CD4-positive, alpha-beta T cell treated with Interleukin-2 at 100 ng/mL for 4 hours (primary cell): ENCODE measurements around the gene ENDOV.

Experiments
- DNase-seq: peaks from one replicate; pipeline ENCODE4 v3.0.0-alpha.2; 2020; ENCODE audit warnings: low spot score

The ENDOV gene

GRCh38 chr17:80449930-80450576, 35.1 kb downstream of the ENDOV start:
- no peak for DNase-seq

DNA sequence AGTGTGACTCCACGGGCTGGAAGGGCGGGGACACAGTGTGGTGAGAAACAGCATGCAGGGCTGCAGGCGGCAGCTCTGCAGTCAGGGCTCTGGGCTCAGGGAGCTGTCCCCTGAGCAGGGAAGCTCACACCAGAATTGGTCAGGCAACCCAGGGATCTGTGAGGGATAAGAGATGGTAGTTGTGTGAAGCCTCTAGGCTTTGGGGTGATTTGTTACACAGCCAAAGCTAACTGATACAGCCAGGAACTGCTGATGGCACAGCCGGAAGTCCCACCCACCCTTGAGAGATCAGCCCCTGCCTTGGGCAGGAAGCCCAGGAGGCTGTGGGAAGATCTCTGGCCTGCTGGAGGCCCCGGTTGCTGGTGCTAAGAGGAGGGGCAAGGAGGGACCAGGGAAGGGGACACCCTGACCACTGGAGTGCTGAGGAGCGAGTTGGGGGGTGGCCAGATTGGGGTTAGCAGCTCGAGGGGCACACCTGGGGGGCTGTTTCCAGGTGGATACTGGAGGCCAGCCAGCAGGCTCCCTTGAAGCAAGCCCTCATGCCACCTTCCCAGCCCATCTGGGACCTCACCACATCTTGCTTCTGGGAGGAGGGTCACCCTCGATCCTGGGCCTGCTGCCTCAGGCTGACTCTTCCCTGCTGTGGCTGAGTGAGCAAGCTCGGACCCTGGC, 36.3 kb downstream of the ENDOV start:
- DNase-seq = no peak

DNA sequence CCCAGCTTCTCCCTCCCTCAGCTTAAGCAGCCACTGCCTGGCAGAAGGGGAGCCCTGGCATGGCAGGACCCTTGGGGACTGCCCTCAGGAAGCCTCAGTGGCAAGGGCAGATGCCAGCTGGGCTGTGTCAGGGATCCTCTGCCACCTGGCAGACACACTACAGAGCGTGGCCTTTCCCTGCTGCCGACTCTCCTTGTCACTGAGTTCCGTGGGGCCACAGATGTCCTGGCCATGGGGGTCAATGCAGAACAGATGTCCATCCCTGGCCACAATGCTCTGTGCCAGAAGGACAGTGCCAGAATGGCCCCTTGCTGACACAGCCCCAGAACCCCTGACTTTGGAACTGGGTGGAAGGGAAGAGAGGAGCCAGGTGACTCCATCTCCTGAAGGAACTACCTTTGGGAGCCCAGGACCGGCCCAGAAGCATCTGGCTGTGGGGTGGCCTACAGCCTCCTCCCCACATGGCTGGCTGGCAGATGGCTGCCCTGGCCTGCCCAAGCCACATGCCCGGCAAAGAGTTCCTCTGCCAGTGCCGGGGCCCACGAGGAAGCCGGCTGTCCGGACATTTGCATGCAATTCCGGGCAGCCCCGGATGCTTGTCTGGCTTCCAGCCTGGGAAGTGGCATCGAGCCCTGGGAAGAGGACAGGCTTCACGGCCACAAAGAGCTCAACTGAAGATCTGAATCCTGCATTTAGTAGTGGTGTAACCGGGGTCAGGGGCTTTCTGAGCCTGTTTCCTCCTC, 37.4 kb downstream of the ENDOV start:
- no peak for DNase-seq

DNA sequence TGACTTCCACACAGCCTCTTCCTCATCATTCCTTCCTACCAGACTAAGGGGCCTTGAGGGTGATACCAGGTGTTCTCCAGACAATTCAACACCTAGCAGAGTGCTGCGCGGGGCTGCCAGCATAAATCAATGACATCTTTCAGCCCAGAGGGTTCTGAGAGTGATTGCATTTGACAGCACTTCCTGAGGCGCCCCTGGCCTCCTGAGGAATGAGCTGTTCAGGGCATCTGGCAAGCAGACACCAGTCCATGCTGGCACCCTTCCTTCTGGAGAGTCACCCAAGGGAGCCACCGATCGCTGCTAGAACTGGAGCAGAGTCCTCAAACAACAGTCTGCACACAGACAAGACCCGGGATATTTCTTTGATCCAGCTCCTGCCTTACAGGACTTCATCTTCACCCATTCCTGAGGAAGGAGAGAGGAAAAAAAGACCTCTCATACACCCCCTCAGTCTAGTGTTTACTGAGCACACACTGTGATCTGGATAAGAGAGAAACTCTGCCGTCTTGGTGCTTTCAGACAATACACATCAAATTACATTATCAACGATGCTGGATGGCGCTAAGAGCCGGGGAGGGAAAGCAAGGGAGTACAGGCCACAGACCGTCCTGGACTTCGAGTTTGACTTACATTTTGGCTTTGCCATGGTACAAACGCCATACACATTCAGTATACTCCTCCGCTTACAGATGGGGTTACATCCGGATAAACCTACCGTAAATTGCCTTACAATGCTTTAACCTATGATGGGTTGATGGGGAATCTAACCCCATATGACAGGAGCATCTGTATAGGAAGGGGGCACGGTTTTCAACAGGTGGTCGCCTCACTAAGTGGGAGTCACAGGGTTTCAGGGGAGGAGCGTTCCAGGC, 38.4 kb downstream of the ENDOV start:
- DNase-seq = no peak

DNA sequence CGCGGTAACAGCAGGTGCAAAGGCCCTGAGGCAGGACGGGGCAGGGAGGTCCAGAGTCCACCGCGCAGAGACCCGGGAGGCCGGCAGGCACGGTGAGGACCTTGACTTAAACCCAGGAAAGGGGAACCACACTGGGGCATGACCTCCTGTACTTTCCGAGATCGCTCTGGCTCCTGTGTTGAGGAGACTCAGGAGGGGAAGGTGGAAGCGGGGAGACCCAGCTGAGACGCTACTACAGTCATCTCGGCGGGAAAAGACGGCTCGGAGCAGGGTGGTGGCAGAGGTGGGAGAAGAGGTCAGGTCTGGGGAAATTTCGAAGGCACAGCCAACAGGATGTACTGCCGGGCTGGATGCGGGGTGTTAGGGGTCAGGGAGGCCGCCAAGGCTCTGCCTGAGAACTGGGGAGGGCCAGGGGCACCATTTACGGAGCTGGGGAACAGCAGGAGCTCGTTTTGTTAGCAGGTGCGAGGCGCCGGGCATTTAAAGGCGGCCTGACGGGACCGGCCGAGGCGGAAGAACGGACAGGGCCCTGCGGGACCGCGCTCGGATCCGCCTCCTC, 39.1 kb downstream of the ENDOV start:
- peak; percentile 4 for DNase-seq

GRCh38 chr17:80454557-80455335, 39.8 kb downstream of the ENDOV start:
- peak; percentile 95 for DNase-seq

GRCh38 chr17:80455336-80455710, 40.4 kb downstream of the ENDOV start:
- DNase-seq = no peak

- DNase-seq = no peak
These were observed 40.8 kb downstream of the ENDOV start for GRCh38 chr17:80455784-80456183.

GRCh38 chr17:80456465-80457235, 41.7 kb downstream of the ENDOV start:
- DNase-seq = no peak

GRCh38 chr17:80457236-80457856, 42.4 kb downstream of the ENDOV start:
- no peak for DNase-seq

GRCh38 chr17:80458016-80458415, 43.0 kb downstream of the ENDOV start:
- no peak for DNase-seq

- DNase-seq = no peak
These were observed 44.3 kb downstream of the ENDOV start for GRCh38 chr17:80459234-80459633.

DNA sequence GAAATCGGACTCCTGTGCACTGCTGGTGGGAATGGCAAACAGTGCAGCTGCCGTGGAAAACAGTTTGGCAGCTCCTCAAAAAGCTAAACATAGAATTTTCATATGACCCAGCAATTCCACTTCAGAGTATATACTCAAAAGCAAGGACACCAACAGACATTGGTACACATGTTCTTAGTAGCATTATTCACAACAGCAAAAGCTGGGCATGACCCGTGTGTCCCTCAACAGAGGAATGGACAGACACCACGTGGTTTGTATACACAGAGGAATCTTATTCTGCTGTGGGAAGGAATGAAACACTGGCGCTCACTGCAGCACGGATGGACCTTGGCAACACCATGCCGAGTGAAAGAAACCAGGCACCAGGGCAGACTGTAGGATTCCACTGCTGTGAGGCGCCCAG, 45.5 kb downstream of the ENDOV start:
- no peak for DNase-seq

DNA sequence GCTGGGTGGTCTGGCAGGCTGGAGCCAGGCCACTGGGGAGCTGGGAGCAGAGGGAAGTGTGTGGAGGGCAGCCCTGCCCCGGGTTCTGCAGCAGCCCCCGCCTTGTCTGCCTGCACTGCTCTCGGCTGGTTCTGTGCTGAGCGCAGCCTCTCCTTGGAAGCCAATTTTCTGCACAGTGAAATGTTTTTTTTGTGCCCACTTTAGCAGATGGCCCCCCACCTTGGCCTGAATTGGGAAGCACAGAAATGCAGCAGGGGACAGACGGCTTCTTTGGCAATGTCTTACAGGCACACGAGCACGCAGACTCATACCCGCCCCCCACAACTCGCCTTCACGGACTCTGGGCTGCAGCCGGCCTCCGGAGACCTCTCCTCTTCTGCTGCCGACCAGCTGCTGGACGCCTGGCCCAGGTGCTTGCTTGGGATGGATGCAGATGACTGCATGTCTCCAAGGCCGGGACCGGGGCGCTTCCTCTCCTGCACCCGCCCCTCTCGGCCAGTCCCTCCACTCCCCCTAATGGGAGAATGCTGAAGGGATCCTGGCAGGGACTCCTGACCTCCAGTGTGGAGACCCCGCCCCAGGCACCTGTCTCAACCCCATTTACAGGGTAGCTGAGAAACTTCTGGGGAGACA, 46.7 kb downstream of the ENDOV start:
- no peak for DNase-seq

- DNase-seq = no peak
These were observed 48.9 kb downstream of the ENDOV start for GRCh38 chr17:80463784-80464400.

GRCh38 chr17:80464486-80464885, 49.5 kb downstream of the ENDOV start:
- DNase-seq = no peak

DNA sequence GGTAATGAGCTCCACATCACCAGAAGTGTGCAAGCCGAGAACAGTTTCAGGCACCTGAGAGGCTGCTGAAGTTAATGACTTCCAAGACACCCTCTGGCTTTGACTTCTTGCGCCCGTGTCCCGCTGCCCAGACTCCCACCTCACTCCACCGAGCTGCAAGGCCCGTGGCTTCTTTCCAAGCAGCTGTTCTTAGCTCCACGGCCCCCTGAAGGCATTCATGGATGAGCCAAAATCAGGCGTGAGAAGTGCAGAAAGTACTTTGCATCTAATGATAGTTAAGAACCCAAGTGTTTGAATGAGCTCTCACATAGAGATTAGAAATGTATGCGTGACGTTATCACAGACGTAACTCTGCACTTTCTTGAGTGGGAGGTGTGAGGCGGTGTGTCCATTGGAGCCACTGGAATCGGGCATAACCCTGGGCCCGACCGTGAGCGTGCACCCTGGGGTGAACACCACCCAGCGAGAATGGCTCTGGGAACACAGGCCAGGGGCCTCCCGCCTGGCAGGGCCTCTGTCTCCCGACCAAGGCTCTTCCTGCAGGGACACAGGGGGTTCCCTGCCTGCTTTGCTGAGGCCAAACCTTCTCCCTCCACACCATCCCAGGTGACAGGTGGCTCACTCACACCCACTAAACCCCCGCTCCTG, 50.5 kb downstream of the ENDOV start:
- no peak for DNase-seq

DNA sequence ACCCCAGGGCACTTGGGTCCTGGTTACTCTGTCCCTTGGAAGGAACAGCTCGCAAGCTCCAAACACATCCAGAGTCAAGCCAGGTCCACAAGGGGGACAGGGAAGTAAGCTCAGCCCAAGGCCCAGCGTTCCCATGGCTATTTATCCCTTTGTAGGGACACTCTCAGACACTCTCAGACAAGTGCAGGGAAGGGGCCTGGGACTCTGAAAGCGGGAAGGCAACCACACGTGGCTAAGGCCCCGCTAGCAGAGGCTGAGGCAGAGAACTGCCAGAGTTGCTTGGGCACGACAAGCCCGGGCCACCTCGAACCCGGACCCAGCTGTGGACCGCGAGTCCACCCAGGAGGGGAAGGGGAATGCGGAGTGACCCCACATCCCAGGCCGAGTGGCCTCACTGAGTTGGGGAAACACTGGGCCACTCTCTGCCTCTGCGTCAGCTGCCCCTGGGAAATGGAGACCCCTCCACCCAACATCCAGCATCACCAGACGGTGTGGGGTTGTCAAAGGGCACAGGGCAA, 51.3 kb downstream of the ENDOV start:
- no peak for DNase-seq
